HEK293 (cell line): ENCODE results near the gene PHAF1.

Source experiments
- ZNF175 ChIP-seq: fragments of 450-650 bp; formaldehyde crosslinking; IDR thresholded peaks from 2 replicates; pipeline ENCODE4 v1.5.1; 2016; ENCODE audit warnings: missing biosample characterization, missing genetic modification characterization
- ZNF624 ChIP-seq: fragments of 450-650 bp; formaldehyde crosslinking; IDR thresholded peaks from 2 replicates; pipeline ENCODE4 v1.5.1; 2017; ENCODE audit warnings: missing biosample characterization, missing genetic modification characterization
- TF ChIP-seq, protein P1 (sequence below): fragments of 450-650 bp; formaldehyde crosslinking; IDR thresholded peaks from 2 replicates; pipeline ENCODE4 v1.5.1; 2016; ENCODE audit warnings: missing biosample characterization, missing genetic modification characterization
- TF ChIP-seq, protein P2 (sequence below): fragments of 450-650 bp; formaldehyde crosslinking; IDR thresholded peaks from 2 replicates; pipeline ENCODE4 v1.5.1; 2016; ENCODE audit warnings: missing biosample characterization, missing genetic modification characterization

DNA sequence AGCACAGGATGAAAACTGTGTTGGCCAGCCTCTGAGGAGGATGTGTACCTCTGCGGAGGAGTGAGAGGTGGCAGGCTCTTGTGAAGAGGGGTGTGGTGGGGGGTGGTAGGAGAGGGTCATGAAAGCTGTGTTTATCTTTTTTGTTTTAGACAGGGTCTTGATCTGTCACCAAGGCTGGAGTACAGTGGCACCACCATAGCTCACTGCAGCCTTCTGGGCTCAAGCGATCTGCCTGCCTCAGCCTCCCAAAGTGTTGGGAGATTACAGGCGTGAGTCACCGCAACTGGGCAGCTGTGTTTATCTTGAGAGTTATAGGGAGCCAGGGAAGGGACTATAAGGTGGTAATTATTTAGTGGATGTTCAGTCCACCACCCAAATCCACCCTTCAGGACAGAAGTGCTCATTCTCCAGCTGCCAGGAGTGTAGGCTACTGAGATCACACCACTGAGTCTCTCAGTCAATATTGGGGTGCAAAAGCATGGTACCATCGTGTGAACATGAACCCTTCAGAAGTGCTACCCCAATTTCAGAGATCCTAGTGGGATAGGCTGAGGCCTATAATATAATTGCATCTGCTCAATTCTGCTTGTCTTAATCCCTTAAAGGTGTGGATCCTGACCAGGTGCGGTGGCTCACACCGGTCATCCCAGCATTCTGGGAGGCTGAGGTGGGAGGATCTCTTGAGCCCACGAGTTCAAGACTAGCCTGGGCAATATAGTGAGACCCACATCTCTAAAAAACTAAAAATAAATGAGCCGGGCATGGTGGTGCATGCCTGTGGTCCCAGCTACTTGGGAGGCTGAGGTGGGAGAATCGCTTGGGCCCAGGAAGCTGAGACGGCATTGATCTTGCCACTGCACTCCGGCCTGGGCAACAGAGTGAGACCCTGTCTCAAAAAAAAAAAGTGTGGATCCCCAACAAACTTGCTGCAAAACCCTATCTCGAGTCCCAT, 81.0 kb downstream of the PHAF1 start:
- TF ChIP-seq, protein P1, sequence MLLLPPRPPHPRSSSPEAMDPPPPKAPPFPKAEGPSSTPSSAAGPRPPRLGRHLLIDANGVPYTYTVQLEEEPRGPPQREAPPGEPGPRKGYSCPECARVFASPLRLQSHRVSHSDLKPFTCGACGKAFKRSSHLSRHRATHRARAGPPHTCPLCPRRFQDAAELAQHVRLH (tag by site-specific recombination) = no peak
- TF ChIP-seq ZNF175 (no peak), ZNF624 (no peak)
- TF ChIP-seq, protein P2, sequence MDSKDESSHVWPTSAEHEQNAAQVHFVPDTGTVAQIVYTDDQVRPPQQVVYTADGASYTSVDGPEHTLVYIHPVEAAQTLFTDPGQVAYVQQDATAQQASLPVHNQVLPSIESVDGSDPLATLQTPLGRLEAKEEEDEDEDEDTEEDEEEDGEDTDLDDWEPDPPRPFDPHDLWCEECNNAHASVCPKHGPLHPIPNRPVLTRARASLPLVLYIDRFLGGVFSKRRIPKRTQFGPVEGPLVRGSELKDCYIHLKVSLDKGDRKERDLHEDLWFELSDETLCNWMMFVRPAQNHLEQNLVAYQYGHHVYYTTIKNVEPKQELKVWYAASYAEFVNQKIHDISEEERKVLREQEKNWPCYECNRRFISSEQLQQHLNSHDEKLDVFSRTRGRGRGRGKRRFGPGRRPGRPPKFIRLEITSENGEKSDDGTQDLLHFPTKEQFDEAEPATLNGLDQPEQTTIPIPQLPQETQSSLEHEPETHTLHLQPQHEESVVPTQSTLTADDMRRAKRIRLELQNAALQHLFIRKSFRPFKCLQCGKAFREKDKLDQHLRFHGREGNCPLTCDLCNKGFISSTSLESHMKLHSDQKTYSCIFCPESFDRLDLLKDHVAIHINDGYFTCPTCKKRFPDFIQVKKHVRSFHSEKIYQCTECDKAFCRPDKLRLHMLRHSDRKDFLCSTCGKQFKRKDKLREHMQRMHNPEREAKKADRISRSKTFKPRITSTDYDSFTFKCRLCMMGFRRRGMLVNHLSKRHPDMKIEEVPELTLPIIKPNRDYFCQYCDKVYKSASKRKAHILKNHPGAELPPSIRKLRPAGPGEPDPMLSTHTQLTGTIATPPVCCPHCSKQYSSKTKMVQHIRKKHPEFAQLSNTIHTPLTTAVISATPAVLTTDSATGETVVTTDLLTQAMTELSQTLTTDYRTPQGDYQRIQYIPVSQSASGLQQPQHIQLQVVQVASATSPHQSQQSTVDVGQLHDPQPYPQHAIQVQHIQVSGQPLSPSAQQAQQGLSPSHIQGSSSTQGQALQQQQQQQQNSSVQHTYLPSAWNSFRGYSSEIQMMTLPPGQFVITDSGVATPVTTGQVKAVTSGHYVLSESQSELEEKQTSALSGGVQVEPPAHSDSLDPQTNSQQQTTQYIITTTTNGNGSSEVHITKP (tag by site-specific recombination) = peak; percentile 54
